Measurements from ENCODE around the gene KRT32.
"Not testable (repeated sequence)": the region's sequence is repeated elsewhere in the genome, so short reads cannot be mapped to it uniquely, and the experiment has no call there.

The KRT32 gene

GRCh38 chr17:41437254-41437653, 29.9 kb downstream of the KRT32 start:
- DNase-seq: no peak
- Mint-ChIP-seq H3K4me1 (peaks cover 14% of the 10 kb centered on the region), H3K36me3 (ENCODE audit: low read depth) (no peaks in the 10 kb centered on the region), H3K27ac (no peak overlapping the region), H3K4me3 (no peak overlapping the region), H3K27me3 (ENCODE audit: low read depth, poor library complexity) (no peaks in the 10 kb centered on the region), H3K9me3 (no peaks in the 10 kb centered on the region)
- TF ChIP-seq, protein P1, sequence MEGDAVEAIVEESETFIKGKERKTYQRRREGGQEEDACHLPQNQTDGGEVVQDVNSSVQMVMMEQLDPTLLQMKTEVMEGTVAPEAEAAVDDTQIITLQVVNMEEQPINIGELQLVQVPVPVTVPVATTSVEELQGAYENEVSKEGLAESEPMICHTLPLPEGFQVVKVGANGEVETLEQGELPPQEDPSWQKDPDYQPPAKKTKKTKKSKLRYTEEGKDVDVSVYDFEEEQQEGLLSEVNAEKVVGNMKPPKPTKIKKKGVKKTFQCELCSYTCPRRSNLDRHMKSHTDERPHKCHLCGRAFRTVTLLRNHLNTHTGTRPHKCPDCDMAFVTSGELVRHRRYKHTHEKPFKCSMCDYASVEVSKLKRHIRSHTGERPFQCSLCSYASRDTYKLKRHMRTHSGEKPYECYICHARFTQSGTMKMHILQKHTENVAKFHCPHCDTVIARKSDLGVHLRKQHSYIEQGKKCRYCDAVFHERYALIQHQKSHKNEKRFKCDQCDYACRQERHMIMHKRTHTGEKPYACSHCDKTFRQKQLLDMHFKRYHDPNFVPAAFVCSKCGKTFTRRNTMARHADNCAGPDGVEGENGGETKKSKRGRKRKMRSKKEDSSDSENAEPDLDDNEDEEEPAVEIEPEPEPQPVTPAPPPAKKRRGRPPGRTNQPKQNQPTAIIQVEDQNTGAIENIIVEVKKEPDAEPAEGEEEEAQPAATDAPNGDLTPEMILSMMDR (IDR thresholded peaks at IDR 0.05): no peak

DNA sequence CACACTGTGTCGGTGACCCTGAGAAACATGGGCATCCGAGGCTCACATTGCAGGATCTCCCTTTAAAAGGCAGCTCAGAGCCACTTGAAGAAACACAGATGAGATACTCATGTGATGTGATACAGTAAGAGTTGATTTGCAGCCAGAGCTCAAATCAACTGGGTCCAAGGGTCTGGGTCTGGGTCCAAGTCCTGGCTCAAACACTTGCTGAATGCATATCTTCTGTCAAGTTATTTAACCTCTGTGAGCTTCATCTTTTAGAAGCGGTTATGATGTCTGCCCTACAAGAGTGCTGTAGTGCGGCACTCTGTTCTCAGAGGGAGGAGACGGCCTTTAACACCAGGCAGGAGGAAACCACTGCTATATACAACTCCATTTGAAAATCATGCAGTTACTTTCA, 32.8 kb downstream of the KRT32 start:
- Mint-ChIP-seq H3K9me3 (no peaks in the 10 kb centered on the region), H3K27me3 (ENCODE audit: low read depth, poor library complexity) (no peaks in the 10 kb centered on the region), H3K4me3 (no peak overlapping the region), H3K27ac (peak overlapping the region; percentile 66), H3K36me3 (ENCODE audit: low read depth) (no peaks in the 10 kb centered on the region), H3K4me1 (peaks cover 14% of the 10 kb centered on the region)
- no peak for DNase-seq
- TF ChIP-seq, protein P1 (IDR thresholded peaks at IDR 0.05): no peak

DNA sequence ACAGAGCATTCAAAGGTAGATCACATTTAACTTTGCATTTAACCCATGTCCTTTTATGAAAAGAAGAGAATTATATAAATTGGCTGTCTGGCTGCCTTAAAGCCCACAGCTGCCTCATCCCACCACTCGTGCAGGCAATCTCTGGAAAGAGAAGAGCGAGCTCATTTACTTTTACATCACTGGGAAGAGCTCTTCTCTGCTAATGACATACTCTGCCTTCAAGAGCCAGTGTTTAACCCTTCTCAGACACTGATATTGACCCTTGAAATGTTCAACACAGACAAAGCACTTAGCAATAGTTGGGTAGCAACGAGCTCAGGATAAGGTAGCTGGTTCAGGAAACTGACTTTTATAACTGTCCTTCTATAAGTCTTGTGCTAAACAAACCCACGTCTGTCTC, 33.2 kb downstream of the KRT32 start:
- no peaks in the 10 kb centered on the region for H3K9me3 Mint-ChIP-seq
- H3K36me3 Mint-ChIP-seq (ENCODE audit: low read depth): no peaks in the 10 kb centered on the region
- H3K4me3 Mint-ChIP-seq: no peak overlapping the region
- H3K27ac Mint-ChIP-seq: peak overlapping the region; percentile 33
- DNase-seq: no peak
- TF ChIP-seq, protein P1 (IDR thresholded peaks at IDR 0.05): no peak
- H3K27me3 Mint-ChIP-seq (ENCODE audit: low read depth, poor library complexity): no peaks in the 10 kb centered on the region
- H3K4me1 Mint-ChIP-seq: peaks cover 14% of the 10 kb centered on the region

DNA sequence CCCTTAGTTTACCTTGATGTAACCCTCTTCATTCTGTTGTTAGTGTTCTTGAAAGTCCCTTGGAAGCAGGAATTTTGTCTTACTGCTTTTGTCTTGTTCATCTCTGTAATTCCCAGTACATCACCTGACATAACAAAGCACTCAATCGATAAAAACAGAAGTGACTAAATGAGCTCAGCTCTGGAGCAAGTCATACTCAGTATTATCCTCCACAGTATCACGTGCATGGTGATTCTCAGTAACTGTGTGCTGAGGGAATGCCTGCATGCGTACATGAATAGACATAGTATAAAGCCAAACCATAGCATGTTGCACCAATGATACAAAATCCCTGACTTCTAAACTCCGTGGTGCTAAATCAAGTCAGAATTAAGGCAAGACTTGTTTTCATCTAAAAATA, 33.6 kb downstream of the KRT32 start:
- no peaks in the 10 kb centered on the region for H3K27me3 Mint-ChIP-seq (ENCODE audit: low read depth, poor library complexity)
- no peak overlapping the region for H3K4me3 Mint-ChIP-seq

DNA sequence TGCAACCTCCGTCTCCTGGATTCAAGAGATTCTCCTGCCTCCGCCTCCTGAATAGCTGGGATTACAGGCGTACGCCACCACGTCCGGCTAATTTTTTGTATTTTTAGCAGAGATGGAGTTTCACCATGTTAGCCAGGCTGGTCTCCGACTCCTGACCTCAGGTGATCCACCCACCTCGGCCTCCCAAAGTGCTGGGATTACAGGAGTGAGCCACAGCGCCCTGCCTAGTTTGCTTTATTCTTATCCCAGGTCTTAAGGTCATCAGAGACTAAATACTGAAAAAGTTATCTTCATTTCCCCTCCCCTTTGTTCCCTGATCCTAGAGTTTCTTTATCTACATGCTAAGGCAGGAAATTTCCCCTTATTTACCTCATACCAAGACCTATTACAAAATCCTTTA, 36.8 kb downstream of the KRT32 start:
- not testable (repeated sequence) for DNase-seq; H3K36me3 Mint-ChIP-seq (ENCODE audit: low read depth); H3K27me3 Mint-ChIP-seq (ENCODE audit: low read depth, poor library complexity); H3K4me3 Mint-ChIP-seq; H3K9me3 Mint-ChIP-seq; H3K27ac Mint-ChIP-seq
- peaks cover 14% of the 10 kb centered on the region for H3K4me1 Mint-ChIP-seq

More for the DNA sequence above, 33.6 kb downstream of the KRT32 start:
- H3K9me3 Mint-ChIP-seq: no peaks in the 10 kb centered on the region
- TF ChIP-seq, protein P1 (IDR thresholded peaks at IDR 0.05): no peak
- no peak overlapping the region for H3K27ac Mint-ChIP-seq
- peaks cover 14% of the 10 kb centered on the region for H3K4me1 Mint-ChIP-seq
- no peaks in the 10 kb centered on the region for H3K36me3 Mint-ChIP-seq (ENCODE audit: low read depth)
- no peak for DNase-seq

DNA sequence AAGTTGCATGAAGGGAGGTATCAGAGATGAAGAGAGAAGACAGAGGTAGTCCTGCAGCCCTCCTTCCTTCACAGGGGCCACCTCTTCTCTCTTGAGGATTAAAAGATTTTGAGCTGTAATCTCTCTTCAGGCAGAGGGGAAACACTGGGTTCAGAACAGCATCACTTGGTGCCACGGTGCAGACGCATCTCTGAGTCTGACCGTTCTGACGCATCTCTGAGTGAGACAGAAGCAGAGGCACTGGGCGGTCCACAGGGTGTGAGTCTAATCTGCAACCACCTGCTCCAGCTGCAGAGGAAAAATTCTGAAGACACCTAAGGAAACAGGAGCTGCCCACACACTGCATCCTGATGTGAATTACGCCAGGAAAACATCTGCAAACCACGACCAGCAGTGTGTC, 37.5 kb downstream of the KRT32 start:
- no peaks in the 10 kb centered on the region for H3K36me3 Mint-ChIP-seq (ENCODE audit: low read depth)
- TF ChIP-seq, protein P1 (IDR thresholded peaks at IDR 0.05): no peak
- no peaks in the 10 kb centered on the region for H3K9me3 Mint-ChIP-seq
- H3K27ac Mint-ChIP-seq: no peak overlapping the region
- H3K27me3 Mint-ChIP-seq (ENCODE audit: low read depth, poor library complexity): no peaks in the 10 kb centered on the region
- no peak for DNase-seq
- peaks cover 13% of the 10 kb centered on the region for H3K4me1 Mint-ChIP-seq
- no peak overlapping the region for H3K4me3 Mint-ChIP-seq
